ENCODE measurements around the gene APPBP2.
"Not testable (repeated sequence)": the region's sequence is repeated elsewhere in the genome, so short reads cannot be mapped to it uniquely, and the experiment has no call there.

The APPBP2 gene

GRCh38 chr17:60534010-60534555 is 8.0 kb upstream of the APPBP2 start:
- no peak for DNase-seq

GRCh38 chr17:60529806-60530205 is 3.8 kb upstream of the APPBP2 start:
- DNase-seq, result no peak

- DNase-seq, result no peak
These were observed 2.8 kb upstream of the APPBP2 start for GRCh38 chr17:60528828-60529227.

- no peak for DNase-seq
These were observed 1.7 kb upstream of the APPBP2 start for GRCh38 chr17:60527701-60528100.

DNA sequence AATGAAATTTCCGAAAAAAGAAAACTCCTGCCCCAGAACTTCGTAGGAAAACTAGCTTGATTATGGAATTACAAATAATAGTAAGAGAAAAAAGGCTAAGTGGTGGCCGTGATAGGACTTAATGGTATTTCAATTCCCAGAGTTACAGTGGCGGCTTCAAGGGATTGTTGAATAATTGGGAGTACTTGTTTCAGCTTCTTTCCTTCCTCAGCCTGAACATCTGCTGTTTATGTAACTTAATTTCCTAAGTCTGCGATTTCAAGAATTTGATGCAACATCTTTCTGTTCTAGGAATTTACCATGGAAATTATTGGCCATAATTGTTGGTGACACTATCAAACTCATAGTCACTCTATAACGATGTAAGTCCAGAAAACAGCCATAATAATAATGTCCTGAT is 684 bp upstream of the APPBP2 start:
- DNase-seq, result no peak

DNA sequence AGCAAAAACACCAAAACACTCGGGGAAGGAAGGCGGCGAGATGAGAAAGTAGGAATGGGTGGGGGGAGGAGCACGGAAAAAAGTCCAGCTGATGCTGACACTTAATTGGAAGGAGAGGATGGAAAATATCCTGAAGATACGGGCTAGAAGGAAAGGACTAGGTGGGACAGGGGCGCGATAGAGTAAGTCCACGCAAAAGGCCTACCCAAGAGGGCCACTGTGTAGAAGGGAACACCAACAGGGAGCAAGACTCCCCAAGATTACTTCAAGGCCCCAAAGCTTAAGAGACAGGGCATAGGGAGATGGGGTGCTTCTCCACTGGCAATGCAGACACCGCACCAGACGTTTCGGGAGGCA is 736 bp downstream of the APPBP2 start:
- no peak for DNase-seq

- DNase-seq, result no peak
These were observed 1.3 kb downstream of the APPBP2 start for GRCh38 chr17:60524463-60525327.

GRCh38 chr17:60523822-60524221 is 2.2 kb downstream of the APPBP2 start:
- no peak for DNase-seq

DNA sequence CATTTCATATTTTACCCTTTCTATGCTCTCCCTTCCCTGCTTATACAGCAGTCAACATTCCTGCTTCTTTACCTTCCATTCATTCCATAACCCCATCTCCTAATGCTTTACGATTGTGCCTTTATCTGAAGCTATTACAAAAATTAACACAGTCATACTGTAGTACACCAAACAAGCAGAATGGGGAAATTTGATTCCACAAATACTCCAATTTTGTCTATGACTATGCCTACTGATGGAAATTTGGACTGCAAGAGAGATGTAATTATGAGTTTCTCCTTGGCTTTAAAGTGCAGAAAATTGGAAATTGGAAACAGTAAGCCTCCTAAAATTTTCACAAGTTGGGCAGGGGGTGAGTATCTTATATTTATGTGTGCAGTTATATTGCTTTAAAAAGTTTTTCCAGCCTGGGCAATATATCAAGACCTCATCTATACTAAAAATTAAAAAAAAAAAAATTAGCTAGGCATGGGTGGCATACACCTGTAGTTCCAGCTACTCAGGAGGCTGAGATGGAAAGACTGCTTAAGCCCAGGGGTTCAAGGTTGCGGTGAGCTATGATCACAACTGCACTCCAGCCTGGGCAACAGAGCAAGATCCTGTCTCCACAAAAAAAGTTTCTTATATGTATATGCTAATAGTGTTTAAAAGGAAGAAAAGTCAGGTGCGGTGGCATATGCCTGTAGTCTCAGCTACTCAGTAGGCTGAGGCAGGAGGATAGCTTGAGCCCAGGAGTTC is 3.0 kb downstream of the APPBP2 start:
- no peak for DNase-seq

DNA sequence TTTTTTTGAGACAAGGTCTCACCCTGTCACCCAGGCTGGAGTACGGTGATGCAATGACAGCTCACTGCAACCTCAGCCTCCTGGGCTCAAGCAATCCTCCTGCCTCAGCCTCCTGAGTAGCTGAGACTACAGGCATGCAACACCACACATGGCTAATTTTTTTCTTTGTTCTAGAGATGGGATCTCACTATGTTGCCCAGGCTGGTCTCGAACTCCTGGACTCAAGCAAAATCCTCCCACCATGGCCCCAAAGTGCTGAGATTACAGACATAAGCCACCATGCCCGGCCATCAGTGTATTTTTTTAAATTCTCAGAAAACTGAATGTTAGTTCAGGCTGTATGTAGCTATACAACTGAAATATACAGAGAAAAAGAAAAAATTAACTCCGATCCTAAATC is 6.2 kb downstream of the APPBP2 start:
- DNase-seq, result no peak

- DNase-seq, result not testable (repeated sequence)
These were observed 10.4 kb downstream of the APPBP2 start for GRCh38 chr17:60515683-60516082.

DNA sequence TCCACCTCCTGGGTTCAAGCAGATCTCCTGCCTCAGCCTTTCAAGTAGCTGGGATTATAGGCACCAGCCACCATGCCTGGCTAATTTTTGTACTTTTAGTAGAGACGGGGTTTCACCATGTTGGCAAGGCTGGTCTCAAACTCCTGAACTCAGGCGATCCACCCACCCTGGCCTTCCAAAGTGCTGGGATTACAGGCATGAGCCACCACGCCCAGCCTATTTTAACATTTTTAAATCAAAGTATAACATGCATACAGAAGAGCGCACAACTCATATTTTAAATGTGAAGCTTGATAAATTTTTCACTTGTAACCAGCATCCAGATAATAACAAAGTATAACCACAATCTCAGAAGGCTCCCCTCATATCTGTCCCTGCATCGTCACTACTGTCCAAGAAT is 10.8 kb downstream of the APPBP2 start:
- DNase-seq, result not testable (repeated sequence)

GRCh38 chr17:60514500-60514899 is 11.5 kb downstream of the APPBP2 start:
- DNase-seq, result no peak

GRCh38 chr17:60514053-60514452 is 12.0 kb downstream of the APPBP2 start:
- DNase-seq, result no peak

DNA sequence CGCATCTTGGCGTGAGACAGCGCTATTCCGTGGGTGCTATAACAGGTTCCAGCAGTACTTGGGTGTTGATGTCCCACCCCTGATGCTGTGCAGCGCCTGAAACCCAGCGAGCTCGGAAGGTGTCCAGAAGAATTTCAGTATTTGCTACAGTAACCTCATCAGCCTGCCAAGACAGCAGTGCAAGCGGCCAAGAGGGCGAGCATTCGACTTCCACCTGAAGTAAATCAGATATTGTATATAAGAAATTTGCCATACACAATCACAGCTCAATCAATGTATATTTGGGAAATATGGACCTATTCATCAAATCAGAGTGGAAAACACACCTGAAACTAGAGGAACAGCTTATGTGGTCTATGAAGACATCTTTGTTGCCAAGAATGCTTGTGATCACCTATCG is 13.0 kb downstream of the APPBP2 start:
- no peak for DNase-seq

DNA sequence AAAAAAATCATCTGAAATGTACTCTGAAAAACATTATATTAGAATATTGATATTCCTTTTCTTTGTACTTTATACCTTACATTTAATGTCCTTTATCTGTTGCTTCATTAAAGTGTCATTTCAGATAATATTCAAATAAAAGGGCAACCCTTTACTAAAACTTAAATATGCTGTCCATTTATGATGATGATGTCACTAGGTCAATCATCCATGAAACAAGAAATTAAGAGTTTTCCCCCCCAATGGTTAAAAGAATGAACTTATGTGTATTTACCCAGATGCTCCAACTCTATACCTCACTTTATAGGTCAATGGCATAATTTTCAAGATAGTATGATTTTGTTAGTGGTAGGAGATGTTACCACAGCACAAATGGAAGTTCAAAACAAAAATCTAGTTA is 15.3 kb downstream of the APPBP2 start:
- no peak for DNase-seq

DNA sequence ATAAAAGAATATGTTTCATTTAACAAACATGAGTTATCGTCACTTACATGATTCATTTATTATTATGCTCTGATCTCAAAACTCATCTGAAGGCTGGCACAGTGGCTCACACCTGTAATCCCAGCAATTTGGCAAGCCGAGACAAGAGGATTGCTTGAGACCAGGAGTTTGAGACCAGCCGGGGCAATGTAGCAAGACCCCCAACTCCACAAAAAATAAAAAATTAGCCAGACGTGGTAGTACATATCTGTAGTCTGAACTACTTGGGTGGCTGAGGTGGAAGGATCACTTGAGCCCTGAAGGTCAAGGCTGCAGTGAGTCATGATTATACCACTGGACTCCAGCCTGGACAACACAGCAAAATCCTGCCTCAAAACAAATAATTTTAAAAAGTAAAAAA is 16.0 kb downstream of the APPBP2 start:
- DNase-seq, result no peak

GRCh38 chr17:60508384-60508980 is 17.6 kb downstream of the APPBP2 start:
- DNase-seq, result no peak

DNA sequence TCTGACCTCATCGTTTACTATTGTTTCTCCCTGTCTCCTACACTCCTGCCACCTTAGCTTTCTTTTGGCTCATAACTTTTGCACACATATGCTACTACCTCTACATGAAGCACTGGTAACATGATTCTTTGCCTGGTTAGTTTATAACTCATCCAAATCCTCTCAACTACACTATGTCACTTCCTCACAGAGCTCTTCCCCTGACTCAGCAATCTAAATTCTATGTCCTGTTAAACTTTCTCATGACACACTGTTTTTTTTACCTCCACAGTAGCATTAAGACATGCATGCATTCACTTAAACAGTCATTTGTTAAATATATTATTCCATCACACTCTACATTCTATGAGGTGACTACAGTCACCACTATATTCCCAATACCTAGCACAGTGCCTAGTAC is 19.7 kb downstream of the APPBP2 start:
- no peak for DNase-seq

- DNase-seq, result no peak
These were observed 23.9 kb downstream of the APPBP2 start for GRCh38 chr17:60502145-60502544.

GRCh38 chr17:60501589-60501988 is 24.5 kb downstream of the APPBP2 start:
- no peak for DNase-seq

GRCh38 chr17:60496041-60496440 is 30.0 kb downstream of the APPBP2 start:
- DNase-seq, result no peak

GRCh38 chr17:60495260-60495659 is 30.8 kb downstream of the APPBP2 start:
- no peak for DNase-seq

DNA sequence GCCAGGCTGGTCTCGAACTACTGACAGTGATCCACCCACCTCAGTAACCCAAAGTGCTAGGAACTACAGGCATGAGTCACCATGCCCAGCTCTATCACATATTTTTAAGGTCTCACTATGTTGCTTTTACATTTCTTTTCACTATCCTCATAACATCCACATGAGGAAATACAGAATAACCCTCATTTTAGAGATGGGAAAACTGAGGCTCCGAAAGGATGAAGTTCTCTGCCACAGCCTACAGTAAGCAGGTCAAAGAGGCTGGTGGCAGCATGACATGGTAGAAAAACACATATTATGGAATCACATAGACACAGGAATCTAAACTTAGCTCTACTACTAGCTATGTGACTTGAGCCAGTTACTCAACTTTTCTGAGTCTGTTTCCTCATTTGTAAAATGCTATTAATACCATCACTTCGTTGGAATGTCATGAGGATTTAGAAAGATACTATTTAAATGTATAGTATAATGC is 32.2 kb downstream of the APPBP2 start:
- DNase-seq, result no peak
